Naive thymus-derived CD8-positive, alpha-beta T cell (primary cell): ENCODE measurements around the gene IL13RA2. TPM values are rescaled to one million over a fixed set of nuclear protein-coding genes. Genes with fewer than 3 reads are reported as not detected.

Experiments
- ATAC-seq, 2 donors: fragments of 150-1000 bp; cut with Tn5 transposase in 1 of 2; sonication (Bioruptor Pico), chemical (Tn5 transposase) in 1 of 2; 1 replicate in 1 of 2; 2 replicates in 1 of 2; pipeline ENCODE4 v1.10.0; 2021; ENCODE audit warnings: mild to moderate bottlenecking in 2 of 2, moderate library complexity in 2 of 2
- POLR2A ChIA-PET: fragments of 350-600 bp; sonication (Branson Sonifier 250); formaldehyde crosslinking; loops from one replicate; lab custom pipeline; 2021; ENCODE audit warnings: antibody characterized with exemption; lab: Charles Lee
- DNase-seq, 10 donors: peaks; one replicate each; pipeline versions ENCODE4 v3.0.0 to v3.0.0-alpha.2; 2020 to 2022
- H3K27ac Mint-ChIP-seq, 10 donors: one replicate each; pipeline ENCODE4 v1.8.0; 2020 to 2022; ENCODE audit warnings: mild to moderate bottlenecking in 10 of 10, mixed read lengths in 10 of 10, moderate library complexity in 4 of 10, inconsistent platforms in 1 of 10
- H3K27me3 Mint-ChIP-seq, 5 donors: one replicate each; pipeline ENCODE4 v1.8.0; 2021 to 2022; ENCODE audit warnings: mixed read lengths in 5 of 5
- H3K36me3 Mint-ChIP-seq, 3 donors: one replicate each; pipeline ENCODE4 v1.8.0; 2020 to 2022; ENCODE audit warnings: mixed read lengths in 3 of 3, mild to moderate bottlenecking in 2 of 3, inconsistent platforms in 1 of 3
- H3K4me1 Mint-ChIP-seq, 4 donors: one replicate each; pipeline ENCODE4 v1.8.0; 2021 to 2022; ENCODE audit warnings: mixed read lengths in 4 of 4
- H3K4me3 Mint-ChIP-seq, 10 donors: one replicate each; pipeline ENCODE4 v1.8.0; 2020 to 2022; ENCODE audit warnings: mild to moderate bottlenecking in 10 of 10, mixed read lengths in 10 of 10, moderate library complexity in 6 of 10, inconsistent platforms in 1 of 10
- H3K9me3 Mint-ChIP-seq, 9 donors: one replicate each; pipeline ENCODE4 v1.8.0; 2020 to 2022; ENCODE audit warnings: mixed read lengths in 9 of 9, mild to moderate bottlenecking in 3 of 9, inconsistent platforms in 1 of 9, moderate library complexity in 1 of 9
- polyA plus RNA-seq, 3 donors: library from polyadenylated mRNA; unstranded; fragments of 300-500 nt; fragmentation: Illumina TruSeq; gene quantifications; one replicate each; pipeline ENCODE4 v1.2.3, GENCODE V29; 2021
- total RNA-seq, 8 experiments: library from RNA in 2 of 8; stranded (reverse) in 2 of 8; gene quantifications; one replicate each; pipeline ENCODE4 v1.2.3 and lab custom pipeline; 2021 to 2026

IL13RA2 gene
- total RNA-seq (not detected), polyA plus RNA-seq (not detected), total RNA-seq (lab: John Stamatoyannopoulos, UW) (0 to 0.09 (median 0) reads per million in 6 experiments)

- POLR2A ChIA-PET: no interaction called here
- Mint-ChIP-seq H3K9me3 (peaks cover 0 to 5% (median 0%) of the 10 kb centered on the region in 9 donors), H3K27ac (no peak within 1 kb of the TSS), H3K36me3 (no peaks in the 10 kb centered on the region), H3K27me3 (no peaks in the 10 kb centered on the region), H3K4me3 (no peak within 1 kb of the TSS), H3K4me1 (no peaks in the 10 kb centered on the region)
- DNase-seq (no peak), ATAC-seq (no peak)
Measured at GRCh38 chrX:115017455-115017854, at the start of gene IL13RA2. Gene IL13RA2, minus strand, starts transcription at chrX:115017616. Its CDS starts 347 bp downstream, at chrX:115017269.

- Mint-ChIP-seq H3K27ac (no peak overlapping the region), H3K4me3 (no peak overlapping the region), H3K9me3 (peaks cover 0 to 23% (median 2%) of the 10 kb centered on the region in 9 donors), H3K4me1 (no peaks in the 10 kb centered on the region), H3K36me3 (peaks cover 0 to 6% (median 0%) of the 10 kb centered on the region in 3 donors), H3K27me3 (no peaks in the 10 kb centered on the region)
- POLR2A ChIA-PET: no interaction called here
- no peak for DNase-seq
- ATAC-seq: no peak
Measured at GRCh38 chrX:115065304-115065703, 47.9 kb upstream of the IL13RA2 start.

GRCh38 chrX:115060013-115060412 lies 42.6 kb upstream of the IL13RA2 start:
- DNase-seq (no peak), ATAC-seq (no peak)
- Mint-ChIP-seq H3K27ac (no peak overlapping the region), H3K27me3 (no peaks in the 10 kb centered on the region), H3K4me1 (no peaks in the 10 kb centered on the region), H3K4me3 (no peak overlapping the region), H3K36me3 (peaks cover 0 to 6% (median 0%) of the 10 kb centered on the region in 3 donors), H3K9me3 (peaks cover 0 to 16% (median 2%) of the 10 kb centered on the region in 9 donors)
- POLR2A ChIA-PET: no interaction called here

- ATAC-seq: no peak
- DNase-seq: no peak
- Mint-ChIP-seq H3K27ac (no peak overlapping the region), H3K9me3 (peaks cover 0 to 16% (median 0%) of the 10 kb centered on the region in 9 donors), H3K36me3 (peaks cover 0 to 6% (median 0%) of the 10 kb centered on the region in 3 donors), H3K4me3 (no peak overlapping the region), H3K27me3 (no peaks in the 10 kb centered on the region), H3K4me1 (no peaks in the 10 kb centered on the region)
- POLR2A ChIA-PET: no interaction called here
Measured at GRCh38 chrX:115058276-115058675, 40.9 kb upstream of the IL13RA2 start.

- peaks cover 0 to 9% (median 0%) of the 10 kb centered on the region in 9 donors for H3K9me3 Mint-ChIP-seq
- H3K27ac Mint-ChIP-seq: no peak overlapping the region
- H3K36me3 Mint-ChIP-seq: peaks cover 0 to 2% (median 0%) of the 10 kb centered on the region in 3 donors
- DNase-seq (no peak), ATAC-seq (no peak)
- H3K27me3 Mint-ChIP-seq: no peaks in the 10 kb centered on the region
- H3K4me3 Mint-ChIP-seq: no peak overlapping the region
- no peaks in the 10 kb centered on the region for H3K4me1 Mint-ChIP-seq
- POLR2A ChIA-PET: no interaction called here
Measured at GRCh38 chrX:115054876-115055275, 37.5 kb upstream of the IL13RA2 start.

- POLR2A ChIA-PET: no interaction called here
- H3K27me3 Mint-ChIP-seq: no peaks in the 10 kb centered on the region
- H3K36me3 Mint-ChIP-seq: peaks cover 0 to 2% (median 0%) of the 10 kb centered on the region in 3 donors
- H3K27ac Mint-ChIP-seq: no peak overlapping the region
- DNase-seq: no peak
- H3K4me1 Mint-ChIP-seq: no peaks in the 10 kb centered on the region
- H3K9me3 Mint-ChIP-seq: peaks cover 0 to 9% (median 0%) of the 10 kb centered on the region in 9 donors
- no peak for ATAC-seq
- no peak overlapping the region for H3K4me3 Mint-ChIP-seq
Measured at GRCh38 chrX:115053223-115053622, 35.8 kb upstream of the IL13RA2 start.

- Mint-ChIP-seq H3K4me3 (no peak overlapping the region), H3K27ac (no peak overlapping the region), H3K9me3 (peaks cover 0 to 9% (median 0%) of the 10 kb centered on the region in 9 donors), H3K27me3 (no peaks in the 10 kb centered on the region), H3K4me1 (no peaks in the 10 kb centered on the region), H3K36me3 (peaks cover 0 to 2% (median 0%) of the 10 kb centered on the region in 3 donors)
- DNase-seq (no peak), ATAC-seq (no peak)
- POLR2A ChIA-PET: no interaction called here
Measured at GRCh38 chrX:115047715-115048114, 30.3 kb upstream of the IL13RA2 start.

GRCh38 chrX:115047181-115047580 lies 29.8 kb upstream of the IL13RA2 start:
- POLR2A ChIA-PET: no interaction called here
- Mint-ChIP-seq H3K36me3 (peaks cover 0 to 2% (median 0%) of the 10 kb centered on the region in 3 donors), H3K27ac (no peak overlapping the region), H3K27me3 (no peaks in the 10 kb centered on the region), H3K4me3 (no peak overlapping the region), H3K4me1 (no peaks in the 10 kb centered on the region), H3K9me3 (peaks cover 0 to 9% (median 0%) of the 10 kb centered on the region in 9 donors)
- ATAC-seq: no peak
- no peak for DNase-seq

GRCh38 chrX:115040417-115040816 lies 23.0 kb upstream of the IL13RA2 start:
- Mint-ChIP-seq H3K9me3 (peaks cover 0 to 5% (median 0%) of the 10 kb centered on the region in 9 donors), H3K4me1 (no peaks in the 10 kb centered on the region), H3K36me3 (no peaks in the 10 kb centered on the region), H3K27ac (no peak overlapping the region), H3K27me3 (peaks cover 0 to 5% (median 0%) of the 10 kb centered on the region in 5 donors), H3K4me3 (no peak overlapping the region)
- POLR2A ChIA-PET: no interaction called here
- ATAC-seq: no peak
- no peak for DNase-seq

- no peak for DNase-seq
- ATAC-seq: no peak
- no peaks in the 10 kb centered on the region for H3K36me3 Mint-ChIP-seq
- H3K4me3 Mint-ChIP-seq: no peak overlapping the region
- H3K27me3 Mint-ChIP-seq: peaks cover 0 to 5% (median 0%) of the 10 kb centered on the region in 5 donors
- H3K4me1 Mint-ChIP-seq: no peaks in the 10 kb centered on the region
- H3K27ac Mint-ChIP-seq: peak overlapping the region in 1 of 10 donors; percentile 17
- H3K9me3 Mint-ChIP-seq: peaks cover 0 to 5% (median 0%) of the 10 kb centered on the region in 9 donors
- POLR2A ChIA-PET: no interaction called here
Measured at GRCh38 chrX:115038406-115038805, 21.0 kb upstream of the IL13RA2 start.

- no peak overlapping the region for H3K4me3 Mint-ChIP-seq
- H3K36me3 Mint-ChIP-seq: no peaks in the 10 kb centered on the region
- POLR2A ChIA-PET: no interaction called here
- peaks cover 0 to 5% (median 0%) of the 10 kb centered on the region in 9 donors for H3K9me3 Mint-ChIP-seq
- H3K27ac Mint-ChIP-seq: no peak overlapping the region
- peaks cover 0 to 5% (median 0%) of the 10 kb centered on the region in 5 donors for H3K27me3 Mint-ChIP-seq
- DNase-seq (no peak), ATAC-seq (no peak)
- no peaks in the 10 kb centered on the region for H3K4me1 Mint-ChIP-seq
Measured at GRCh38 chrX:115036029-115036428, 18.6 kb upstream of the IL13RA2 start.

GRCh38 chrX:115031989-115032388 lies 14.6 kb upstream of the IL13RA2 start:
- no peak overlapping the region for H3K27ac Mint-ChIP-seq
- H3K4me3 Mint-ChIP-seq: no peak overlapping the region
- no peaks in the 10 kb centered on the region for H3K9me3 Mint-ChIP-seq

GRCh38 chrX:115030625-115031024 lies 13.2 kb upstream of the IL13RA2 start:
- ATAC-seq (no peak), DNase-seq (no peak)
- H3K4me3 Mint-ChIP-seq: no peak overlapping the region
- H3K4me1 Mint-ChIP-seq: no peaks in the 10 kb centered on the region
- no peaks in the 10 kb centered on the region for H3K36me3 Mint-ChIP-seq
- POLR2A ChIA-PET: no interaction called here
- no peak overlapping the region for H3K27ac Mint-ChIP-seq
- H3K27me3 Mint-ChIP-seq: no peaks in the 10 kb centered on the region
- H3K9me3 Mint-ChIP-seq: no peaks in the 10 kb centered on the region

More at GRCh38 chrX:115031989-115032388, 14.6 kb upstream of the IL13RA2 start:
- Mint-ChIP-seq H3K36me3 (no peaks in the 10 kb centered on the region), H3K27me3 (no peaks in the 10 kb centered on the region), H3K4me1 (no peaks in the 10 kb centered on the region)
- POLR2A ChIA-PET: no interaction called here
- ATAC-seq: no peak
- DNase-seq: no peak
